Fibroblast of pulmonary artery (primary cell): Measurements from ENCODE around the gene EML4.

ENCODE experiments used
- DNase-seq: peaks from one replicate; pipeline ENCODE4 v3.0.0-alpha.2; 2010; ENCODE audit warnings: low read depth
- H3K4me3 ChIP-seq: replicated peaks from 2 replicates; pipeline ENCODE4 v1.5.1; 2011; ENCODE audit warnings: low read depth, mild to moderate bottlenecking, control low read depth, low read length, moderate library complexity
- TF ChIP-seq, protein P1 (sequence below): IDR thresholded peaks from 2 replicates; pipeline ENCODE4 v1.5.1; 2011; ENCODE audit warnings: mild to moderate bottlenecking, control low read depth, low read length, inconsistent platforms; ENCODE audit errors: missing control alignments

The EML4 gene

DNA sequence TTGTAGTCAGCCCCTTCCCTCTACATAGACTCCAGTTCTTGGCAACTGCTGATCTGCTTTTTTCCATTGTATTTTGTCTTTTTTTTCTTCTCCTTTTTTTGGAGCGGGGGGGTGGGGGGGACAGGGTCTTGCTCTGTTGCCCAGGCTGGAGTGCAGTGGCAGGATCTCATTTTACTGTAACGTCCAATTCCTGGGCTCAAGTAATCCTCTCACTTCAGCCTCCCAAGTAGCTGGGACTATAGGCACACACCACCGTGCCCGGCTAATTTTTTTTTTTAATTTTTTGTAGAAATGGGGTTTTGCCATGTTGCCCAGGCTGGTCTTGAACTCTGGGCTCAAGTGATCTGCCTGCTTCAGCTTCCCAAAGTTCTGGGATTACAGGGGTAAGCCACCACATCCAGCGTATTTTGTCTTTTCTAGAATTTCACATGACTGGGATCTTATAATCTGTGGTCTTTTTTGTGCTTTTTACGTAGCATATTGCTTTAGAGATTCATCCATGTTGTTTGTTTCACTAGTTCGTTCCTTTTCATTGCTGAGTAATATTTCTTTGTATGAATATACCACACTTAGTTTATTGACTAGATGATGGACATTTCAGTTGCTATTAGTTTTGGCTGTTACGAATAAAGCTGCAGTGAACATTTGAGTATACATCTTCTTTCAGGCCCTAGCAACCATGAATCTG lies 17.9 kb downstream of the EML4 start:
- TF ChIP-seq, protein P1, sequence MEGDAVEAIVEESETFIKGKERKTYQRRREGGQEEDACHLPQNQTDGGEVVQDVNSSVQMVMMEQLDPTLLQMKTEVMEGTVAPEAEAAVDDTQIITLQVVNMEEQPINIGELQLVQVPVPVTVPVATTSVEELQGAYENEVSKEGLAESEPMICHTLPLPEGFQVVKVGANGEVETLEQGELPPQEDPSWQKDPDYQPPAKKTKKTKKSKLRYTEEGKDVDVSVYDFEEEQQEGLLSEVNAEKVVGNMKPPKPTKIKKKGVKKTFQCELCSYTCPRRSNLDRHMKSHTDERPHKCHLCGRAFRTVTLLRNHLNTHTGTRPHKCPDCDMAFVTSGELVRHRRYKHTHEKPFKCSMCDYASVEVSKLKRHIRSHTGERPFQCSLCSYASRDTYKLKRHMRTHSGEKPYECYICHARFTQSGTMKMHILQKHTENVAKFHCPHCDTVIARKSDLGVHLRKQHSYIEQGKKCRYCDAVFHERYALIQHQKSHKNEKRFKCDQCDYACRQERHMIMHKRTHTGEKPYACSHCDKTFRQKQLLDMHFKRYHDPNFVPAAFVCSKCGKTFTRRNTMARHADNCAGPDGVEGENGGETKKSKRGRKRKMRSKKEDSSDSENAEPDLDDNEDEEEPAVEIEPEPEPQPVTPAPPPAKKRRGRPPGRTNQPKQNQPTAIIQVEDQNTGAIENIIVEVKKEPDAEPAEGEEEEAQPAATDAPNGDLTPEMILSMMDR, result no peak
- no peak overlapping the region for H3K4me3 ChIP-seq
- no peak for DNase-seq

DNA sequence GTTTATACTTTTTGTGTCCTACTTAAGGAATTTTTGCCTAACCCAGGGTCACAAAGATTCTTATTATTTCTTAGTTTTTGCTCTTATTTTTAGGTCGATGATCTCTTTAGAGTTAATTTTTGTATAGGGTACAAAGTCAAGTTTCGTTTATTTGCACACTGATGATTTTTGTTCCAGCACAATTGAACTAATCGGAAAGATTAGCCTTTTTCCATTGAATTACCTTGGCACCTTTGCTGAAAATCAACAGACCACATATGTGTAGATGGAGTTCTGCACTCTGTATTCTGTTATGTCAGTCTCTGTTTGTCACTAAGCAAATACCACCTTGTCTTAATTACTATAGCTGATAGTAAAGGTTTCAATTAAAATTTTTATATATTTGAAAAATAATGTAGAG lies 18.7 kb downstream of the EML4 start:
- no peak overlapping the region for H3K4me3 ChIP-seq
- DNase-seq, result no peak
- TF ChIP-seq, protein P1, result no peak

DNA sequence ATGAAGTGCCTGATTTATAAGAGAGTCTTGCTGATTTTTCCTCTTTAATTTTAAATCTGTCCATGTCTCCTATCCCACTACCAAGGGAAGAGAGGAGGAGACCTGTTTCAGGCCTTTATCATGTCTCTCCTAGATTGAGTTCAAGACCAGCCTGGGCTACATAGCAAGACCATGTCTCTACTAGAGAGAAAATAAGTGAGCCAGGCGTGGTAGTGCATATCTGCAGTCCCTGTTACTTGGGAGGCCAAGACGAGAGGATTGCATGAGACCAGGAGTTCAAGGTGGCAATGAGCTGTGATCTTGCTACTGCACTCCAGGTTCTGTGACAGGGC lies 20.0 kb downstream of the EML4 start:
- TF ChIP-seq, protein P1, result no peak
- DNase-seq, result no peak
- no peak overlapping the region for H3K4me3 ChIP-seq

DNA sequence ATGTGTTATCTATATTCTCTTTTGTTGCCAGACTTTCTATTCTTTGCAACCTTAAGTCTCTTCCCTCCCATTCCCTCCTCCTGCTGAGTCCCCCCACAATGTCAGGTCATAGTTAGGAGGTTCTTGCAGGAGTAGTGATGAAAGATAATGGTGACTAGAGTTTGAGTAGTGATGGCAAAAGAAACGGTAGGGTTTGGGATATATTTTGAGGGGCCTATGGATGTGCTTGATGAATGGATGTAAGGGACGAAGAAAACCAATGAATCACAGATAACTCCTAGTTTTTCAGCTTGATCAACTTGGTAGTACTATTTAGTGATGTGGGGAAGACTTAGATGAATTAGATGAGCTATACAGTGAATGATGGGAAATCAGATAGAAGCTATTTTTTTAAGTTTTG lies 21.0 kb downstream of the EML4 start:
- TF ChIP-seq, protein P1, result no peak
- no peak overlapping the region for H3K4me3 ChIP-seq
- no peak for DNase-seq

DNA sequence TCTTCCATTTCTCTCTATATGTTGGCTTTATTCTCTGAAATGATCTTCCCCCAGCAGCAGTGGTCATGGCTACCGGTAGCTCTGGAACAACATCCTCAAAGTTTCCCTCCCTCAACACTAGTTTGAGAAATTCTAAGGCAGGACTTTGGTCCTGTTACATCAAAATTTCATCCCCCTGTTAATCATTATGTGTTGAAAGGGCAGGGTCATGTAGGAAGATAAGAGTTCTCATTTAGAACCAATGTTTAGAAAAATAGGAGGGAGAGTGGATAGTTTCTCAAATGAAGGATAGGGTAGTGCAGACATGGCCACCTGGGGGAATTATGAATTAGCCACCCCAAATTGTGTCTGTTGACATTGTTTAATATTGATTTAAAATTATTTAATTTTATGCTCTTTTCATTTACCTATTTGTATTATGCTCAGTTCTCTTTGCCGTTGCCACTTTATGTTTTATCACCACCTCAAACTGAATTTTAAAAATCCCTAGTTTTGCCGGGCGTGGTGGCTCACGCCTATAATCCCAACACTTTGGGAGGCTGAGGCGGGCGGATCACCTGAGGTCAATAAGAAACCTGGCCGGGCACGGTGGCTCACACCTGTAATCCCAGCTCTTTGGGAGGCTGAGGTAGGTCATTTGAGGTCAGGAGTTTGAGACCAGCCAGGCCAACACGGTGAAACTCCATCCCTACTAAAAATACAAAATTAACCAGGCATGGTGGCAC lies 22.3 kb downstream of the EML4 start:
- TF ChIP-seq, protein P1, result no peak
- H3K4me3 ChIP-seq, result no peak overlapping the region
- no peak for DNase-seq

DNA sequence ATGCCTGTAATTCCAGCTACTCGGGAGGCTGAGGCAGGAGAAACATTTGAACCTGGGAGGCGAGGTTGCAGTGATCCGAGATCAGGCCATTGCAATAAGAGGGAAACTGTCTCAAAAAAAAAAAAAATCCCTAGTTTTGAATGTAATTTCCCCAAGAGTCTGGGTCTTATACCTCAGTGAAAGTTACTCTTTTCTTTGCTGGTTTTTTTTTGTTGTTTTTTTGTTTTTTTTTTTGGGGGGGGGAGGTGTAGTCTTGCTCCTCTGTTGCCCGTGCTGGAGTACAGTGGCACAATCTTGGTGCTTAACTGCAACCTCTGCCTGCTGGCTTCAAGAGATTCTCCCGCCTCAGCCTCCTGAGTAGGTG lies 22.8 kb downstream of the EML4 start:
- no peak for DNase-seq
- TF ChIP-seq, protein P1, result no peak
- H3K4me3 ChIP-seq, result no peak overlapping the region
